HS-27A (cell line): Measurements from ENCODE around the gene TSKU.
"Not testable (repeated sequence)": the region's sequence is repeated elsewhere in the genome, so short reads cannot be mapped to it uniquely, and the experiment has no call there.

ENCODE experiments used
- DNase-seq: peaks from one replicate; pipeline ENCODE4 v3.0.0-alpha.2; 2012; ENCODE audit warnings: low read depth, missing footprints

TSKU gene

GRCh38 chr11:76788661-76789442 lies 5.7 kb downstream of the TSKU start:
- no peak for DNase-seq

- DNase-seq: no peak
Measured at GRCh38 chr11:76789443-76789719, 6.2 kb downstream of the TSKU start.

- DNase-seq: no peak
Measured at GRCh38 chr11:76790251-76790650, 7.1 kb downstream of the TSKU start.

- not testable (repeated sequence) for DNase-seq
Measured at GRCh38 chr11:76791002-76791770, 8.0 kb downstream of the TSKU start.

- DNase-seq: no peak
Measured at GRCh38 chr11:76791861-76792260, 8.7 kb downstream of the TSKU start.

GRCh38 chr11:76792505-76793264 lies 9.5 kb downstream of the TSKU start:
- DNase-seq: no peak

- DNase-seq: no peak
Measured at GRCh38 chr11:76793391-76794291, 10.5 kb downstream of the TSKU start.

GRCh38 chr11:76794371-76795289 lies 11.5 kb downstream of the TSKU start:
- no peak for DNase-seq

GRCh38 chr11:76795290-76795935 lies 12.3 kb downstream of the TSKU start:
- DNase-seq: no peak

- no peak for DNase-seq
Measured at GRCh38 chr11:76795936-76796441, 12.8 kb downstream of the TSKU start.

- DNase-seq: no peak
Measured at GRCh38 chr11:76796511-76797198, 13.5 kb downstream of the TSKU start.

GRCh38 chr11:76797341-76798201 lies 14.4 kb downstream of the TSKU start:
- no peak for DNase-seq

- no peak for DNase-seq
Measured at GRCh38 chr11:76798202-76798581, 15.0 kb downstream of the TSKU start.

- no peak for DNase-seq
Measured at GRCh38 chr11:76798671-76799065, 15.5 kb downstream of the TSKU start.

- DNase-seq: no peak
Measured at GRCh38 chr11:76799066-76799804, 16.1 kb downstream of the TSKU start.

- no peak for DNase-seq
Measured at GRCh38 chr11:76800466-76801200, 17.5 kb downstream of the TSKU start.

GRCh38 chr11:76801225-76801624 lies 18.1 kb downstream of the TSKU start:
- no peak for DNase-seq
